Gastroesophageal sphincter (tissue), 3 donors: ENCODE data around the gene LAMA5.

ENCODE experiments used
- CTCF ChIP-seq, 4 experiments: fragments of 200-600 bp in 2 of 4; fragments of 450-650 bp in 2 of 4; sonication (generic) in 1 of 4; IDR thresholded peaks; one replicate each; pipeline ENCODE4 v1.5.1; 2017 to 2019; ENCODE audit warnings: antibody characterized with exemption in 4 of 4, mild to moderate bottlenecking in 2 of 4, moderate library complexity in 2 of 4
- EP300 ChIP-seq: sonication (generic); formaldehyde crosslinking; IDR thresholded peaks from one replicate; pipeline ENCODE4 v1.6.1; 2017; ENCODE audit warnings: antibody characterized with exemption, mild to moderate bottlenecking
- POLR2AphosphoS5 ChIP-seq: sonication (generic); formaldehyde crosslinking; IDR thresholded peaks from one replicate; pipeline ENCODE4 v1.6.1; 2017; ENCODE audit warnings: antibody characterized with exemption

- no peak for TF ChIP-seq CTCF (IDR thresholded peaks at IDR 0.05)
- TF ChIP-seq EP300: no peak
- no peak for TF ChIP-seq POLR2AphosphoS5
Observed at GRCh38 chr20:62288535-62289105, 78.5 kb downstream of the LAMA5 start.
